Measurements from ENCODE around the gene SLC10A1. TPM values are rescaled to one million over a fixed set of nuclear protein-coding genes. Genes with fewer than 3 reads are reported as not detected.
A peak's percentile ranks its signal among the peaks of the same experiment; 100 is the strongest.

SLC10A1 gene
- total RNA-seq, 1 experiment from 2014 or later, result not detected

DNA sequence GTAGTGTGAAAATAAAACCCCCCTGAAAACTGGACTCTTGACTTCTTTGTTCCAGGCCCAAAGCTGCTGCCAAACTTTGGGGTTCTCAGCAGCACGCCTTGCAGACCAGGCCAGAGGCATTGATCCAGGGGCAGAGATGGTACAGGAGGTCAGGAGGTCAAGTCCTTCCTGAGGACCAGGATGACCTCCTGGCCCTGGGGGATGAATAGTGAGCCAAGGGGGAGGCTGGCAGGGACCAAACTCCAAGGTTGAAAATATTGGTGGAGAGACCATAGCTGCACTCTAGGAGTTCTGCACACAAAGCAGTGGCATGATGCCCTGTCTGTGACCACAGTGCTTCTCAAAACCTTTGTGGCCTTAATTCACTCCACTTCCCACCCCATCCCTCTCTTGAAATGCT is 12.1 kb downstream of the SLC10A1 start:
- H3K9me3 ChIP-seq (ENCODE audit: low read length), result no peaks in the 10 kb centered on the region
- H3K36me3 ChIP-seq (ENCODE audit: insufficient read depth, low read length), result no peaks in the 10 kb centered on the region
- no peak overlapping the region for H3K27ac ChIP-seq (ENCODE audit: low read length)
- no peak overlapping the region for H3K4me2 ChIP-seq (ENCODE audit: low read depth, low read length, poor library complexity, severe bottlenecking)
- no peak for DNase-seq
- no peaks in the 10 kb centered on the region for H3K9me2 ChIP-seq (replicated peaks; ENCODE audit: insufficient read depth, low read length)
- no peaks in the 10 kb centered on the region for H3K27me3 ChIP-seq (ENCODE audit: low read length)
- no peak overlapping the region for H3K9ac ChIP-seq (ENCODE audit: low read length)
- H3K4me1 ChIP-seq (ENCODE audit: low read length), result no peaks in the 10 kb centered on the region; the same call in 1 of the 2 replicates
- peaks cover 12% of the 10 kb centered on the region; the same call in 1 of the 2 replicates for H4K20me1 ChIP-seq (ENCODE audit: insufficient read depth, low read depth, low read length)
- H3K79me2 ChIP-seq (ENCODE audit: low read length), result no peaks in the 10 kb centered on the region
- no peak overlapping the region for H3K4me3 ChIP-seq (ENCODE audit: low read length)
- H2AFZ ChIP-seq (ENCODE audit: low read length), result no peak overlapping the region

DNA sequence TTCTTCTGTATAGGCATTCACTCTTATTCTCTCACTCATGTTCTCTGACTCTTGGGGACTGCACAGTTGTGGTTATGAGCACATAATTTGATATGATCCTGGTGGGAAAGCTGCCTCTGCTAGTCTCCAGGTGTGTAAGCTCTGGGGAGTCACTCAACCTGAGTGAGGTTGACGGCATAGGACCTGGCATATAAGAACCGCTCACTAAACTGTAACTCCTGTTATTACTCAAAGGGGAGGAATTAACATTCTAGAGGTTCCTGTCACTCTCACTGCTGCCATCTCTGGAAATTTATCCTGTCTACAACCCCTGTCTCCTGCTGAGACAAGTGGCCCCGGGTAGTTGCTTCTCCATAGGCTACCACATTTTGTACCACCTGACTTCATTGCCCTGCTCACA is 16.1 kb downstream of the SLC10A1 start:
- Histone ChIP-seq H4K20me1 (ENCODE audit: insufficient read depth, low read depth, low read length) (peaks cover 33% of the 10 kb centered on the region; the same call in 1 of the 2 replicates), H3K27ac (ENCODE audit: low read length) (no peak overlapping the region)

DNA sequence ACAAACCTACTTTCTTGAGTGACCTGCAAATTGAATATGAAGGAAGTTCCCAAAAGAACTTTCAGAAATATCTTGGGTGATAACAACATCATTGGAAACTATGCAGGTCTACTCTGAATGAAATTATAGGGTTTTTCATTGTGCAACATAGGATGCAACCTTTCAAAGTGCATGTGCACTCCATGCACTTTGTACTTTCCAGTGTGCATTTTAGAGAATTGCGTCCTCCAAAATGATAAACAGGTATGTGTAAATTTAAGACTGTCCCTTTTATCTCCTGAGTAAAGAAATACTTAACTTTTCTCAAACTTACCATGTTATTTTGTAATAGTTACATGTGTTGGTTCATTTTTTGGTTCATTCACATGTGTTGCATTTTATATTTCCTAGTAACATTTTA is 16.9 kb downstream of the SLC10A1 start:
- Histone ChIP-seq H3K4me3 (ENCODE audit: low read length) (no peak overlapping the region), H3K4me1 (ENCODE audit: low read length) (no peaks in the 10 kb centered on the region), H2AFZ (ENCODE audit: low read length) (no peak overlapping the region), H4K20me1 (ENCODE audit: insufficient read depth, low read depth, low read length) (peaks cover 38% of the 10 kb centered on the region), H3K9me3 (ENCODE audit: low read length) (no peaks in the 10 kb centered on the region), H3K79me2 (ENCODE audit: low read length) (no peaks in the 10 kb centered on the region), H3K9ac (ENCODE audit: low read length) (no peak overlapping the region), H3K9me2 (replicated peaks; ENCODE audit: insufficient read depth, low read length) (no peaks in the 10 kb centered on the region), H3K27me3 (ENCODE audit: low read length) (no peaks in the 10 kb centered on the region), H3K4me2 (ENCODE audit: low read depth, low read length, poor library complexity, severe bottlenecking) (no peak overlapping the region), H3K27ac (ENCODE audit: low read length) (no peak overlapping the region), H3K36me3 (ENCODE audit: insufficient read depth, low read length) (peaks cover 36% of the 10 kb centered on the region)
- DNase-seq, result no peak

More for the DNA sequence above, 16.1 kb downstream of the SLC10A1 start:
- H3K9me3 ChIP-seq (ENCODE audit: low read length), result no peaks in the 10 kb centered on the region
- H3K27me3 ChIP-seq (ENCODE audit: low read length), result no peaks in the 10 kb centered on the region
- no peaks in the 10 kb centered on the region for H3K79me2 ChIP-seq (ENCODE audit: low read length)
- no peak overlapping the region for H3K9ac ChIP-seq (ENCODE audit: low read length)
- no peaks in the 10 kb centered on the region for H3K9me2 ChIP-seq (replicated peaks; ENCODE audit: insufficient read depth, low read length)
- H2AFZ ChIP-seq (ENCODE audit: low read length), result no peak overlapping the region
- no peak overlapping the region for H3K4me2 ChIP-seq (ENCODE audit: low read depth, low read length, poor library complexity, severe bottlenecking)
- H3K4me3 ChIP-seq (ENCODE audit: low read length), result no peak overlapping the region
- H3K4me1 ChIP-seq (ENCODE audit: low read length), result no peaks in the 10 kb centered on the region
- no peak for DNase-seq
- H3K36me3 ChIP-seq (ENCODE audit: insufficient read depth, low read length), result peaks cover 27% of the 10 kb centered on the region

DNA sequence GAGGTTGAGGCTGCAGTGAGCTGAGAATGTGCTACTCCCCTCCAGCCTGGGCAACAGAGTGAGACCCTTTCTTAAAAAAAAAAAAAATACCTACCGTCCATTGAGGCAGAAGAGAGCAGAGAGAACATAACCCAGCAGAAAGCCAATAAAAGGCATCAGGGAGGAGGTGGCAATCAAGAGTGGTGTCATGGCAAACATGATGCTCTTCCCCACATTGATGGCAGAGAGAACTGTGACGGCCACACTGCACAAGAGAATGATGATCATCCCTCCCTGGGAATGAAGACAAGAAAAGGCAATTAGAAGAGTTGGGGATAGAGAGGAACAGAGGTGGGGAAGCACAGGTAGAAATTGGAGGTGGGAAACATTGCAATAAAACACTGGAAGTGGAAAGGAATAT is 18.0 kb downstream of the SLC10A1 start:
- Histone ChIP-seq H3K9me2 (replicated peaks; ENCODE audit: insufficient read depth, low read length) (no peaks in the 10 kb centered on the region), H3K79me2 (ENCODE audit: low read length) (no peaks in the 10 kb centered on the region), H3K9ac (ENCODE audit: low read length) (no peak overlapping the region), H3K9me3 (ENCODE audit: low read length) (no peaks in the 10 kb centered on the region), H3K4me1 (ENCODE audit: low read length) (no peaks in the 10 kb centered on the region), H3K36me3 (ENCODE audit: insufficient read depth, low read length) (peaks cover 43% of the 10 kb centered on the region), H3K4me2 (ENCODE audit: low read depth, low read length, poor library complexity, severe bottlenecking) (no peak overlapping the region), H2AFZ (ENCODE audit: low read length) (no peak overlapping the region), H3K27ac (ENCODE audit: low read length) (no peak overlapping the region), H3K27me3 (ENCODE audit: low read length) (no peaks in the 10 kb centered on the region), H3K4me3 (ENCODE audit: low read length) (no peak overlapping the region), H4K20me1 (ENCODE audit: insufficient read depth, low read depth, low read length) (peaks cover 36% of the 10 kb centered on the region)
- DNase-seq, result no peak

DNA sequence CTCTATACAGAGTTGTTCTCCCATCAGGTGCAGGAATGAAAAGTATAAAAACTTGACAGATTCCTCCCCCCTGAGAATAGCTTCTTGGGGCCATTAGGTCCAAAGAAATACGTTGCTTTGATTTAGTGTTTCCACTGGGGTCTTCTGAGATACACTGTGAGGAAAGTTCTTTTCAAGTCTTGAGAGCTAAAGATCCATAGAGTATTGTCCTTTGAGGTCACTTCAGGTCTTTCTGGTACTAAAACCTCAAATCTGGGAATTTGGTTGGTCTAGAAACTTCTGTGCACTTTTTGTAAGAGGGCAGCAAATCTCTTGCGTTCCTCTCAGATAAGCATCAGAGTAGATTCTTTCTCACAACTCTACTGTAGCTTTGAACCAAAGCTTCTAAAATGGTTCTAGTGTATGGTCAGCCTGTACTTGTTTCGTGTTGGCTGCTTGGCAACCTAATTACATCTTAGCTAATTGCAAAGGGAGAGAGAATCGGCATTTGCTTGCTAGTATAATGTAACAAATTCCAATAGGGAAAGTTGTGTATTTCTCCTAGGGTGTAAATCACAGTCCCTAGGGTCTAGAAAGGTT is 20.1 kb downstream of the SLC10A1 start:
- Histone ChIP-seq H3K9me3 (ENCODE audit: low read length) (no peaks in the 10 kb centered on the region), H3K4me2 (ENCODE audit: low read depth, low read length, poor library complexity, severe bottlenecking) (no peak overlapping the region), H3K9me2 (replicated peaks; ENCODE audit: insufficient read depth, low read length) (no peaks in the 10 kb centered on the region), H3K27me3 (ENCODE audit: low read length) (no peaks in the 10 kb centered on the region), H4K20me1 (ENCODE audit: insufficient read depth, low read depth, low read length) (peaks cover 35% of the 10 kb centered on the region), H3K9ac (ENCODE audit: low read length) (no peak overlapping the region), H3K4me3 (ENCODE audit: low read length) (no peak overlapping the region), H3K36me3 (ENCODE audit: insufficient read depth, low read length) (peaks cover 62% of the 10 kb centered on the region), H3K27ac (ENCODE audit: low read length) (no peak overlapping the region), H2AFZ (ENCODE audit: low read length) (no peak overlapping the region), H3K79me2 (ENCODE audit: low read length) (0 out of 2 replicates have a peak, but pooled peaks cover 5% of the 10 kb centered on the region), H3K4me1 (ENCODE audit: low read length) (no peaks in the 10 kb centered on the region)
- DNase-seq, result no peak

DNA sequence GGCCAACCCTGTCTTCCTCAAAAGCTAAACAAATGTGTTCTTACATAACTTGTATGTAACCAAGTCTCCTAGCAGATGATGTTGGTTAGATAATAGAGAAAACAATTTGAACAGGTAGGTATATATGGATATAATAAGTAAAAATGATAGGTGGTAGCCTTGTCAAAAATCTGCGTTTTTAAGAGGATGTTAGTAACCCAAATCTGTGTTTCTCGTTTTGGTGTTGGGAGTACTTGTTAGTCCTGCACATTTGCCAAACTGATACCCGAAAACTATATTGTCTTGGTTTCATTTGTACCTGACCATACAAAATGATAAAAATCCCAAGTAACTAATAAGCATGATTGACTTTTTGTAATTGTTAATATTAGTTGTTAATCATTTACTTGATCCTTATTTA is 22.0 kb downstream of the SLC10A1 start:
- no peak for DNase-seq

DNA sequence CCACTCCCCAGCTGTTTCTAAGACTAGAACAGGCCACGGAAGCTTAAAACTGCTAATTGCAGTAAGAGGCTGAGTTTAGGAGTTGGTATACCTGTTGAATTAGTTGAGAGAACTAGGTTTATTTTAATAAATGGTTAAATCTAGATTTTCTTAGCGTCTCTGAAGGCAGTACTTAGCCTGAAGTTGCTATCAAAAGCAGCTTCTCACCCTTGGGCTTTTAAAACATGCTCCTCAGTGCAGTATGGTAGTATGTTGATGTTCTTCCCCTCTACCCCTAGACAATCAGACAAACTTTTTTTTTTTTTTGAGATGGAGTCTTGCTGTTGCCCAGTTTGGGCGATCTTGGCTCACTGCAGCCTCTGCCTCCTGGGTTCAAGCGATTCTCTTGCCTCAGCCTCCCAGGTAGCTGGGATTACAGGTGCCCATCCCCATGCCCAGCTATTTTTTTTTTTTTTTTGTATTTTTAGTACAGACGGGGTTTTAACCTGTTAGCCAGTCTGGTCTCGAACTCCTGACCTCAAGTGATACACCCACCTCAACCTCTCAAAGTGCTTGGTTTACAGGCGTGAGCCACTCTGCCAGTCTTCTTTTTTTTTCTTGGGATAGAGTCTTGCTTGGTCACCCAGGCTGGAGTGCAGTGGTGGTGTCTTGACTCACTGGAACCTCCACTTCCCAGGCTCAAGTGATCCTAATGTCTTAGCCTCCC is 23.3 kb downstream of the SLC10A1 start:
- peak; percentile 52 for DNase-seq
- Histone ChIP-seq H3K27me3 (ENCODE audit: low read length) (no peaks in the 10 kb centered on the region), H3K9me2 (replicated peaks; ENCODE audit: insufficient read depth, low read length) (no peaks in the 10 kb centered on the region), H3K4me3 (ENCODE audit: low read length) (no peak overlapping the region), H3K9ac (ENCODE audit: low read length) (no peak overlapping the region), H3K36me3 (ENCODE audit: insufficient read depth, low read length) (peaks cover 94% of the 10 kb centered on the region), H3K9me3 (ENCODE audit: low read length) (no peaks in the 10 kb centered on the region), H3K79me2 (ENCODE audit: low read length) (peaks cover 29% of the 10 kb centered on the region), H2AFZ (ENCODE audit: low read length) (no peak overlapping the region), H3K4me1 (ENCODE audit: low read length) (peaks cover 3% of the 10 kb centered on the region), H3K4me2 (ENCODE audit: low read depth, low read length, poor library complexity, severe bottlenecking) (no peak overlapping the region), H3K27ac (ENCODE audit: low read length) (no peak overlapping the region), H4K20me1 (ENCODE audit: insufficient read depth, low read depth, low read length) (peaks cover 55% of the 10 kb centered on the region)

More for the DNA sequence above, 22.0 kb downstream of the SLC10A1 start:
- Histone ChIP-seq H3K4me3 (ENCODE audit: low read length) (no peak overlapping the region), H3K27me3 (ENCODE audit: low read length) (no peaks in the 10 kb centered on the region), H3K4me2 (ENCODE audit: low read depth, low read length, poor library complexity, severe bottlenecking) (no peak overlapping the region), H3K9me2 (replicated peaks; ENCODE audit: insufficient read depth, low read length) (no peaks in the 10 kb centered on the region), H3K9ac (ENCODE audit: low read length) (no peak overlapping the region), H4K20me1 (ENCODE audit: insufficient read depth, low read depth, low read length) (peaks cover 46% of the 10 kb centered on the region), H3K27ac (ENCODE audit: low read length) (no peak overlapping the region), H2AFZ (ENCODE audit: low read length) (no peak overlapping the region), H3K36me3 (ENCODE audit: insufficient read depth, low read length) (peaks cover 82% of the 10 kb centered on the region), H3K79me2 (ENCODE audit: low read length) (peaks cover 17% of the 10 kb centered on the region), H3K9me3 (ENCODE audit: low read length) (no peaks in the 10 kb centered on the region), H3K4me1 (ENCODE audit: low read length) (no peaks in the 10 kb centered on the region)

DNA sequence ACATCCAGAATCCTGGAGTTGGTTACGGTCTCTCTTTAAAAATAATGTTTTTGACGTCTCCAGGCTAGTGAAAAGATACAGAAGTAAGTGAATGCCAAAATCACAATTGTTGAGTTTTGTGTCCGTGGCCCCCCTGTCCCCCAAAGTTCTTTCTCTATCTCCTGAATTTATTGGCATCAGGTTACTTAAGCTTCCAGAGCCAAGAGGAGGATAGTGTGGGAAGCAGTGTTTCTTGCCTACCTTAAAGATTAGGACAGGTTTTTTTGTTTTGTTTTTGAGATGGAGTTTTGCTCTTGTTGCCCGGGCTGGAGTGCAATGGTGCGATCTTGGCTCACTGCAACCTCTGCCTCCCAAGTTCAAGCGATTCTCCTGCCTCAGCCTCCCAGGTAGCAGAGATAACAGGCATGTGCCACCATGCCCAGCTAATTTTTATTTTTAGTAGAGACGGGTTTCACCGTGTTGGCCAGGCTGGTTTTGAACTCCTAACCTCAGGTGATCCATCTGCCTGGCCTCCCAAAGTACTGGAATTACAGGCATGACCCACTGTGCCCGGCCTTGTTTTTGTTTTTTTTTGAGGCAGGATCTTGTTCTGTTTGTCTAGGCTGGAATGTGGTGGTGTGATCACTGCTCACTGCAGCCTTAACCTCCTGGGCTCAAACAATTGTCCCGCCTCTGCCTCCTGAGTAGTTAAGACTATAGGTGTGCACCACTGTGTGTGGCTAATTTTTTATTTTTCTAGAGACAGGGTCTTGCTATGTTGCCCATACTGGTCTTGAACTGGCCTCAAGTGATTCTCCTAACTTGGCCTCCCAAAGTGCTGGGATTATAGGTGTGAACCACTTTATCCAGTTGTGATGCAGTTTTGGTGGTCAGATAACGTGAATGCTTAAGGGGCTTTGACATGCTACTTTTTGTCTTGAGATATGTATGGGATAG is 24.7 kb downstream of the SLC10A1 start:
- Histone ChIP-seq H3K4me1 (ENCODE audit: low read length) (peaks cover 12% of the 10 kb centered on the region), H3K27me3 (ENCODE audit: low read length) (no peaks in the 10 kb centered on the region), H3K4me3 (ENCODE audit: low read length) (no peak overlapping the region), H3K36me3 (ENCODE audit: insufficient read depth, low read length) (peaks cover 92% of the 10 kb centered on the region), H4K20me1 (ENCODE audit: insufficient read depth, low read depth, low read length) (peaks cover 58% of the 10 kb centered on the region), H3K27ac (ENCODE audit: low read length) (no peak overlapping the region), H3K9ac (ENCODE audit: low read length) (no peak overlapping the region), H2AFZ (ENCODE audit: low read length) (no peak overlapping the region), H3K79me2 (ENCODE audit: low read length) (peaks cover 43% of the 10 kb centered on the region), H3K9me2 (replicated peaks; ENCODE audit: insufficient read depth, low read length) (no peaks in the 10 kb centered on the region), H3K9me3 (ENCODE audit: low read length) (no peaks in the 10 kb centered on the region), H3K4me2 (ENCODE audit: low read depth, low read length, poor library complexity, severe bottlenecking) (no peak overlapping the region)
- no peak for DNase-seq

Measured in Karpas-422 (cell line).